MM.1S (cell line): ENCODE measurements around the gene GATA2.

Source experiments
- CTCF ChIP-seq: fragments of 300-600 bp; sonication (generic); IDR thresholded peaks from 2 replicates; pipeline ENCODE4 v1.5.1; 2016; ENCODE audit warnings: antibody characterized with exemption, low read length, mixed read lengths
- EZH2 ChIP-seq: fragments of 300-600 bp; sonication (generic); optimal IDR thresholded peaks from 2 replicates; pipeline ENCODE3; 2017; ENCODE audit warnings: low read depth, mild to moderate bottlenecking, antibody characterized with exemption, low read length, mixed read lengths
- EZH2phosphoT487 ChIP-seq: fragments of 300-600 bp; sonication (generic); IDR thresholded peaks from 2 replicates; pipeline ENCODE4 v1.6.1; 2018; ENCODE audit warnings: antibody characterized with exemption, low read length

GRCh38 chr3:128462931-128463330 lies 30.1 kb downstream of the GATA2 start:
- TF ChIP-seq CTCF, result no peak
- TF ChIP-seq EZH2, result no peak
- TF ChIP-seq EZH2phosphoT487, result no peak
